Medulla oblongata (tissue), 1 donor: Measurements from ENCODE around the gene FAM78B.

Source experiments
- DNase-seq: peaks from one replicate; pipeline ENCODE4 v3.0.0-alpha.2; 2015; ENCODE audit errors: extremely low spot score

FAM78B gene

GRCh38 chr1:166166698-166167571 is at the start of gene FAM78B:
Gene FAM78B (minus strand): TSS chr1:166167001. CDS start chr1:166166248, 753 bp downstream.
- DNase-seq = peak; percentile 58

- no peak for DNase-seq
These were observed 35.7 kb upstream of the FAM78B start for GRCh38 chr1:166202546-166202945.

DNA sequence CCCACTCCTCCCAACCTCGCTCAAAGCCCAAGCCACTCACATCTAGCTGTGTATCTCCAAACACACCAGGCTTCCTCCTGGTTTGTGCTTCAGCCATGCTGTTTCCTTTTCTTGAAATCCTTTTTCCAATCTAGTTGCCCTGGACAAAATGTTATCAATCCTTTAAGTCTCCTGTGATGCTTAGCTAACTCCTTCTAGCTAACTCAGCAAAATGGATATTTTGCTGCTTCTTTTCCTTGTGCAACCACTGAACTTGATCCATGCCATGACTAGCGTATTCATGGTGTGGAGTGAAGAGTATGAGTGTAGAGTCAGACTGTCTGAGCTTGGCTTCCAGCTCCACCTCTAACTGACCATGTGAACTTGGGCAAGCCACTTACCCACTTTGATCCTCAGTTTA is 33.9 kb upstream of the FAM78B start:
- DNase-seq = no peak

DNA sequence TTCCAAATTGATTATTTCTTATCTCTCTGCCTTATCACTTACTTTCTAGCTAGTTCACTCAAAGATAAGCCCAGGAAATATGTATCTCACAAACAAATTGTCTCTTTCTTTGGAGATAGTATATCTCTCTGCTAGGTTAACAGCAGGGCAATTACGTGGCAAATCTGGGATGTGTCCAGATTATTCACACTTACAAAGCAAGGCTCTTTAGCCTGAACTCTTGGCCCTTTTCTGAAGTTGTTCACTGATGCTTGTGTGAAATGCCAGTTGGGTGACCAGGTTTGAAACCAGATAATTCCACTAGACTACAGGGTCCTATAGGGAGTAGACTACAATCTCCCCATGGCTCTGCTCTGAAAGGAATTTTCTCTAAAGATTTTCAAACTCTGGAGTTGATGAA is 30.8 kb upstream of the FAM78B start:
- no peak for DNase-seq

GRCh38 chr1:166197141-166197540 is 30.3 kb upstream of the FAM78B start:
- no peak for DNase-seq

DNA sequence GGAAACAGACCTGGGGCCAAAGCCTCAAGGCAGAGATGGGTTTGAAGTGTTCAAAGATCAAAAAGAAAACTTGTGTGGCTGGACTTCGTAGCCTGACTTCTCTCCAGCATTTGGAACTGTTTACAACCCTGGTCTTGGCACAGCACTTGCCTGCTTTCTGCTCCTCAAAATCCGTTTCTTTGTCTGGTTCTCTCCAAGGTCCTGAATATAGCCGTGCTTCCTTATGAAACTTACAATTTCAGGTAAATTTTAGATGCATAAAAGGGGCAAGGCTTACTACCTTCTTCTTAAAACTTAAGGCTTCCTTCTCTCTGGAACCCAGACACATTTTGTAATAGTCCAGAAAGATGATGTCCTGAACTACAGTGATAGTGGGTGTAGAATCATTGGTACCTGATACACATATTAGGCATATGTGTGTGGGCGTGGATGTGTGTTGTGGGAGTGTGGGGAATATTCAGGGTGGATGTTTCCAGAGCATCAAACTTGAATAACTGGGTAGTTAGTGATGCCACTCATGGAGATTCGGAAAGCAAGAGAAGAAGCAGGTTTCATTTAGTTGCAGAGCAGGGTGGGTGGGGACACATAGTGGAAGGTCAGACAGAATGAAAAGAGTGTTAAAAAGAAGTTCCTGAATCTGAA is 26.4 kb upstream of the FAM78B start:
- DNase-seq = no peak

DNA sequence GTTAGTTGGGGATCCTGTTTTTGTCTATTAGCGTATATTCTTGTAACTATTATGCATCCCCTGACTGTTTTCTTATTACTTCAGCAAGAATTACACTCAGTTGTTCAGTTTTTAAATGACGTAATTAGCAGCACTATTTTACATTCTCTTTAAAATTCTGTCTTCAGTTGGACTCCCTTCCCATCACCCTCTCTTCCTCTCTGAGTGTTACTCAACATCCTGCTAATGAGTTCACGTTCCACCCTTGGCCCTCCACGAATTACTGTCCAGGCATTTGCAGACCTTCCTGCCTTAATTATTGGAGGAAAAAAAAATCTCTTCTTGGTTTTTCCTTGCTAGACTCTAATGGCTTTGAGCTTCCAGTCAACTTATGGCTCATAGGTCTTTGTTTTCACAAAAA is 23.6 kb upstream of the FAM78B start:
- DNase-seq = no peak

DNA sequence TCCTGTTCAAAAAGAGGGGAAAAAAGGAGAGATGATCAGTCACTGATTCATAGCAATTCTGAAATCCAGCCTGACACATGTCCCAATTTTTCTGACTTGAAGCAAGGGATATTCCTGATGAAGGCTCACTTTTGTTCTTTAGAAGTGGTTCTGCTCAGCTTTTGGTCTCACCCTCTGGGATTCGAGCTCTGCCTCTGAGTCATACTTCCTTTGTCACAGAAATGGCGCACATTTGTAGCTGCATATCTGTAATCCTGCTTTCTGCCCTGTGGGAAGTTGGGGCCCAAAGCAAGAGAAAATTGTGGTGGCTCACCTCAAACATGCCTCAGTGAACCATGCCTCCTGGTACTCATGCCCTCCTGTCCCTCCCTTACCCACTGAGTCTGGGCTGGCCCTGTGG is 22.3 kb upstream of the FAM78B start:
- no peak for DNase-seq

GRCh38 chr1:166185526-166185925 is 18.7 kb upstream of the FAM78B start:
- DNase-seq = no peak

DNA sequence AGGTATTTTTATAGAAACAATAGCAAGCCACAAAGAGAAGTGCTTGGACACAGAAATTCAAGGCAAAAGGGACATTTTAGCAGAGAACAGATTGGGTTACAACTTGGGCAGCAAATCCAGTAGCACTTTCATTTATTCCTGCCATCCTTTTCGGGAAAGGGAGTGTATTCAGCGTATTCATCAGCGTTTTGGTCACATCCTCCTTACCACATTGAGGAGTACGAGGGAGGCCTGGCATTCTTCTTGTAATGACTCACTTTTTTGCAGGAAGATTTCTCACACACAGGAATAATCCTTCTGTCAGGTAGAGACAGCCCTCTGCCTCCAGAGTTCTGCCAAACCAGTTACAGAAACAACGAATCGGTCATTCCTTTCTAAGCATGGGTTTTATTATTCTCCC is 18.1 kb upstream of the FAM78B start:
- no peak for DNase-seq

DNA sequence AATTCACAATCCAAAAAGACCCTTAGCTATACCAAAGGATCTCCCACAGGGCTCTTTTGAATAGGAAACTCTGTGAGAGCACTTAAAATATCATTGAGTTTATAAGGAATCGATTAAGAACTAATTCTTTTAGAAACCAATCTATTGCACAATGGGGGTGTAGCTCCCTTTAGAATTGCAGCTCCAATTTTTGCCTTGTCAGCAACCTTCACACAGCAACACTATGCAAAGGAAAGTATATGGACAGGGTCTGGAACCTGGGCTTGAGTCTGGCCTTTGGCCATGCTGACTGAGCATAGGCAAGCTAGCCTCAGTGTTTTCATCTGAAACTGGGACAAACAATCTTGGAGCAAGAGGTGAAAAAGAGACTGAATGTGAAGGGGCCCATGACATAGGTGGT is 17.2 kb upstream of the FAM78B start:
- DNase-seq = no peak

DNA sequence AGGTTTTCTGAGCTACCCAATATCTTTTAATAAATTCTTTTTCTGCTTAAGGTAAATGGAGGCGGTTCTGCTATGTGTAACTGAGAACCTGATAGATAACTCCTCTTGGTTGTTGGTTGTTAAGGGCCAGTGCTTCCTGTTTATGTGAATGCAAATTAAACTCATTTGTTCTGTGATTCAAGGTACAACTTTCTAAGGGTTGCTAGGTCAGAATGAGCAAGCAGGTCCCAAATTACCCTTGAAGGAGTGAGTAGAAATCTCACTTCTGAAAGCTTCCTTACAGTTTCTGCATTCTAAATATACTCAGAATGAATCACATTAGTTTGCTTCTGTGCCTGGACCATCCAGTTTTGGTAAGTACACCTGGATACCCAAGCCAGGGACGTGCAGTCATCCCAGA is 15.5 kb upstream of the FAM78B start:
- no peak for DNase-seq

DNA sequence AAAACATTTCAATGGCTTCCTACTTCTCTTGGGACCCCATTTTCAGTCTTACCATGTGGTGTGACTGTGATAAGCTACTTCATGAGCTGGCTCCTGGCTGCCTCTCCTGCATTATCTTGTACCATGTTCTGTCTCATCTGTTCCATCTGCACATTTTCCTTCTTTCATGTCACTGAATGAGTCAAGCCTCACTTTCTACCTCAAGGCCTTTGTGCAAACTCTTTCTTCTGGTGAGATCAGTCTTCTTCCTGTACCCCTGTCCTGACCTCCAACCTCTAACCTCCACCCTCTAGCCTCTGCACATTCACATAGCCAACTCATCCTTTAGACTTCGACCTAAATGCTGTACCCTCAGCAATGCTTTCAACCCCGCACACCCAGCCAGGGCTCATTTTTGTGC is 9.6 kb upstream of the FAM78B start:
- DNase-seq = no peak

- DNase-seq = no peak
These were observed 8.2 kb upstream of the FAM78B start for GRCh38 chr1:166175032-166175431.

- DNase-seq = no peak
These were observed 7.3 kb upstream of the FAM78B start for GRCh38 chr1:166174108-166174507.

DNA sequence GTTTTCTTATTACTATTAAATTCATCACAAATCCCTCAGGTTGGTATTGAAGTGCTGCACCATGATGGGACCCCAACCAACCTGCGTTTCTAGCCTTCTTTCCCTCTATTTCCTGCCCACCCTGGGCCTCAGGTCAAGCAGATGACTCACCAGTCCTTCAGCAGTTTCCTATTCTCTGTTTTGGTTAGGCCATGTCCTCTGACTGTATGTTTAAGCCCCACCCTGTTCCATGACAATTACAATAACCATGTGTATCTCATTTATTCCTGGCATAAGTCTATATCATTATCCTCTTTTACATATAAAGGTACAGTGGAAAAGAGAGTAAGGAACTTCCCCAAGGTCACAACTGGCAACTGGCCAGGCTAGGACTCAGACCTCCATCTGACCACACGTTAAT is 5.3 kb upstream of the FAM78B start:
- DNase-seq = no peak

DNA sequence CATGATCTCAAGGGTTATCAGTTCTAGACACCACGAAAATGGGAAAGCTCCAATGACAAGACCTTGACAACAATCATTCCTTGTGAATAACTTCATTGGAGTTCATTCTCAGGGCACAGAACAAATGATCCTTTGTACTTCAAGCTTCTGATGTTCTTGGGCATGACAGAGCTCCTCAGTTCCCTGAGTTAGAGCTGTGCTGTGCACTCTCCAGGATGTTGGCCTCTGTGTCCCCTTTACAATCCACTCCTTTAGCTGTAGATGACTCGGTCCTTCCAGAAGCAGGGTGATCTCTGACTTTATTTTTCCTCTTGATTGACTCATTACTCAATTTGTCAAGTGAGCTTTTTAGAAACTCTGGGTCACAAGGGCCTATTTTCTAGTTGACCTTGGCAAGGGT is 3.9 kb upstream of the FAM78B start:
- DNase-seq = peak; percentile 51

DNA sequence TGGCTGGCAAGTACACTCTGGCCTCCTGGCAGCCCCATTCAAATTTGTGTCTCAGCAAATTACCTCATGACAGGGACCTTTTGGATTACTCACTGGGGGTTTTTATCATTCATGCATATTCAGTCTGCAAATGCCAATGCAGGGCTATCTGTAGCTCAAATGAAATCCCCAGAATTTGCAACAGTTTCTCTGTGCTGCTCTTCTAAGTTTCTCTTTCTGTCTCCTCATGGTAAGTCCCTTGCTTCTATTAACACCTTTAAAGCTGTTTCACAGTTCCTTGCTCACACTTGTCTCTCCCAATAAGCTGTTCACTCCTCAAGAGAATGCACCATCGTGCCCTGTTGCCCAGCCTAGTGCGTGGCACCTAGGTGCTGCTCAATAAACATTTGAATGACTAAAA is 3.3 kb upstream of the FAM78B start:
- DNase-seq = peak; percentile 44

- no peak for DNase-seq
These were observed 2.4 kb upstream of the FAM78B start for GRCh38 chr1:166169182-166169581.

DNA sequence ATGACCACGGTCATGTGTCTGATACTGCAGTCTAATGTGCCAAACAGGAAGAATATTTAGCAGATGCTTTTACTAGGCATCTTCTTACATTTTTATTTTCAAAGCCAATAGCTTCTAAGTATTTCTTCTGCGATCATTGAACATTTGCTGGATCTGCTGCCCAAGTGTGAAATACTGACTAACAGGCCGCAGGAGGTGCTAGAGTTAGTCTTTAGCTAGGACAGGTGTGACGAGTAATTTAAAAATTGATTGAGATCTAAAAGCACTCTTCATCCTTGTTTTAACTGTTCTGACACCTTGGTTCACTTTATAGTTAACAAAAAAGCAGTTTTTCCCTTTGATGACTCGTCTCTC is 748 bp upstream of the FAM78B start:
- no peak for DNase-seq

DNA sequence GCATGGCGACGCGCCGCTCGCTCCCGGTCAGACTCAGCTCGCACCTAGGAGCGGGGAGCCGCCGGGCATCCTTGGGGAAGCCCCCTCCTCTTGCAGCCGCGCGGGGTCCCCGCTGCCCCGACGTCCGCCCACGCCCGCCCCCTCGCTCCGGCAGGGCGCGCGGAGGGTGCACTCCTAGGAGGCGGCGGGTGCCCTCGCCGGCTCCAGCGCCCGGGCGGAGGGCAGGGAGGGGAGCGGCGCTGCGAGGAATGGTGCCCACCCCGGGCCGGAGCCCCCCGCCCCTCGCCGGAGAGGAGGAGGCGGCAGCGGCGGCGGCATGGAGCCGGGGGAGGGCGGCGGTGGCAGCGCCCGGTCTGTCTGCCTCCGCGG is 488 bp downstream of the FAM78B start:
- no peak for DNase-seq

DNA sequence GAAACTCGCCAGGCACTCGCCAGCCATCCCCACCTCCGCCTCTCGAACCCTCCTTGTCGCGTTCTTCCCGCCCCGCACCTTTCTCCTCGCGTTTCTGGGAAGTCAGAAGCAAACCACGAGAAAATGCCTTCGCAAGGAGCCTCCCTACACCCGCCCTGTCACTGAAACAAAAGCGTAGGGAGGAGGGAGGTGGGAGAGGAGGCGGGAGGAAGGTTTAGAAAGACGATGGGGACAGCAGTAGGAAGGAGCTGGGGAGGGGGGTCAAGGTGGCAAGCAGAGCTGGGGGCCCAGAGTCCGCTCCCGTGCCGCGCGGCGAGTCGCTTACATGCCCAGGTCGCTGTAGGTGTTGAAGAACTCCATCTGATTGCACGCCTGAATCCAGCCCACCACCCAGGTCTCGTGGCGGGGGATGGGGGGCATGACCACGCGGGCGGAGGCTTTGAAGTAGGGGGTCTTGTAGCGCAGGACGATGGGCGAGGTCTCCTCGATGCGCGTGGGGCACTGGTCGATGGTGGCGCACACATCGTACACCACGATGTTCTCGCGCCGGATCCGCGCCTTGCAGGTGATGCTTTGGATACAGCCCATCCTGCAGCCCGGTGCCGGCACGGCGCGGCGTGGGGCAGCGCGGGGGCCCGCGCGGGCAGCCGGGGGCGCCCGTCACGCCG is 1.0 kb downstream of the FAM78B start:
- DNase-seq = no peak
